Liver (tissue), 9 donors: ENCODE measurements around the gene NEK5. TPM values are rescaled to one million over a fixed set of nuclear protein-coding genes. Genes with fewer than 3 reads are reported as not detected.

Experiments
- DNase-seq: peaks from one replicate; pipeline ENCODE4 v3.0.0-alpha.2; 2017; ENCODE audit warnings: low spot score
- H3K27ac ChIP-seq, 2 donors: one replicate each; pipeline ENCODE4 v1.7.0; 2013; ENCODE audit warnings: inconsistent platforms in 2 of 2, low read length in 2 of 2, control low read depth in 1 of 2, low read depth in 1 of 2, mild to moderate bottlenecking in 1 of 2
- H3K27me3 ChIP-seq, 4 donors: one replicate each; pipeline versions ENCODE4 v1.6.1 to v1.7.0; 2013; ENCODE audit warnings: low read length in 3 of 4, inconsistent platforms in 1 of 4, mild to moderate bottlenecking in 1 of 4, moderate library complexity in 1 of 4; ENCODE audit not compliant: control insufficient read depth in 4 of 4, insufficient read depth in 4 of 4
- H3K36me3 ChIP-seq, 4 donors: one replicate each; pipeline versions ENCODE4 v1.6.1 to v1.7.0; 2013; ENCODE audit warnings: low read length in 3 of 4, mild to moderate bottlenecking in 3 of 4, low read depth in 1 of 4, moderate library complexity in 1 of 4; ENCODE audit not compliant: control insufficient read depth in 4 of 4, insufficient read depth in 3 of 4
- H3K4me1 ChIP-seq, 4 donors: one replicate each; pipeline versions ENCODE4 v1.6.1 to v1.7.0; 2013; ENCODE audit warnings: low read length in 3 of 4, mild to moderate bottlenecking in 3 of 4, moderate library complexity in 1 of 4; ENCODE audit not compliant: control insufficient read depth in 4 of 4, insufficient read depth in 4 of 4
- H3K4me3 ChIP-seq, 3 donors: one replicate each; pipeline versions ENCODE4 v1.6.1 to v1.7.0; 2013; ENCODE audit warnings: low read length in 3 of 3, control low read depth in 1 of 3, low read depth in 1 of 3, mild to moderate bottlenecking in 1 of 3
- H3K9ac ChIP-seq, 2 donors: one replicate each; pipeline ENCODE4 v1.7.0; 2013; ENCODE audit warnings: low read length in 2 of 2, mild to moderate bottlenecking in 2 of 2, moderate library complexity in 2 of 2, control low read depth in 1 of 2, low read depth in 1 of 2
- H3K9me3 ChIP-seq, 4 donors: one replicate each; pipeline versions ENCODE4 v1.6.1 to v1.7.0; 2013; ENCODE audit warnings: low read length in 3 of 4; ENCODE audit not compliant: control insufficient read depth in 4 of 4
- CTCF ChIP-seq: fragments of 150-350 bp; IDR thresholded peaks from 2 replicates; pipeline ENCODE4 v1.5.1; 2017; ENCODE audit warnings: improper control_type of control experiment, low read depth, low read length; ENCODE audit not compliant: missing input control
- EGR1 ChIP-seq, 2 donors: IDR thresholded peaks; 2 replicates each; pipeline ENCODE4 v1.6.1; 2016 to 2018; ENCODE audit warnings: antibody characterized with exemption in 2 of 2, low read depth in 2 of 2
- FOXA1 ChIP-seq: IDR thresholded peaks from 2 replicates; pipeline ENCODE4 v1.6.1; 2016; ENCODE audit warnings: antibody characterized with exemption
- FOXA2 ChIP-seq: IDR thresholded peaks from 2 replicates; pipeline ENCODE4 v1.6.1; 2016; ENCODE audit warnings: antibody characterized with exemption
- GABPA ChIP-seq, 2 donors: IDR thresholded peaks in 1 of 2; conservative IDR thresholded peaks in 1 of 2; 2 replicates each; pipeline ENCODE4 v1.6.1; 2016; ENCODE audit warnings: antibody characterized with exemption in 2 of 2, mild to moderate bottlenecking in 1 of 2, moderate library complexity in 1 of 2
- HNF4A ChIP-seq, 2 donors: conservative IDR thresholded peaks; 2 replicates each; pipeline ENCODE4 v1.6.1; 2016; ENCODE audit warnings: antibody characterized with exemption in 2 of 2, mild to moderate bottlenecking in 2 of 2
- HNF4G ChIP-seq: IDR thresholded peaks from 2 replicates; pipeline ENCODE4 v1.6.1; 2016; ENCODE audit warnings: antibody characterized with exemption
- JUND ChIP-seq, 2 donors: IDR thresholded peaks; 2 replicates each; pipeline ENCODE4 v1.6.1; 2016; ENCODE audit warnings: antibody characterized with exemption in 2 of 2
- MAX ChIP-seq: IDR thresholded peaks from 2 replicates; pipeline ENCODE4 v1.6.1; 2016; ENCODE audit warnings: antibody characterized with exemption
- NR2F2 ChIP-seq: IDR thresholded peaks from 2 replicates; pipeline ENCODE4 v1.6.1; 2016; ENCODE audit warnings: antibody characterized with exemption
- RAD21 ChIP-seq, 2 donors: IDR thresholded peaks; 2 replicates each; pipeline ENCODE4 v1.6.1; 2016; ENCODE audit warnings: antibody characterized with exemption in 2 of 2, mild to moderate bottlenecking in 2 of 2
- REST ChIP-seq: IDR thresholded peaks from 2 replicates; pipeline ENCODE4 v1.6.1; 2016; ENCODE audit warnings: antibody characterized with exemption, mild to moderate bottlenecking
- RXRA ChIP-seq, 2 donors: IDR thresholded peaks; 2 replicates each; pipeline ENCODE4 v1.6.1; 2017 to 2018; ENCODE audit warnings: antibody characterized with exemption in 2 of 2, mild to moderate bottlenecking in 1 of 2
- SP1 ChIP-seq: IDR thresholded peaks from 2 replicates; pipeline ENCODE4 v1.6.1; 2018; ENCODE audit warnings: antibody characterized with exemption, mild to moderate bottlenecking
- TAF1 ChIP-seq: conservative IDR thresholded peaks from 2 replicates; pipeline ENCODE4 v1.6.1; 2016; ENCODE audit warnings: antibody characterized with exemption, mild to moderate bottlenecking
- YY1 ChIP-seq: IDR thresholded peaks from 2 replicates; pipeline ENCODE4 v1.6.1; 2016; ENCODE audit warnings: antibody characterized with exemption, mild to moderate bottlenecking
- ZBTB33 ChIP-seq: IDR thresholded peaks from 2 replicates; pipeline ENCODE4 v1.6.1; 2016; ENCODE audit warnings: antibody characterized with exemption
- WGBS: extraction: QIAGEN DNeasy Blood & Tissue Kit; methylation state at CpG from one replicate; pipeline ENCODE4 v1.1.7; 2013; 5-methylcytosine and 5-hydroxymethylcytosine counted together
- polyA plus RNA-seq, 2 donors: library from polyadenylated mRNA; stranded (reverse) in 1 of 2; unstranded in 1 of 2; fragments of 200-250 nt in 1 of 2; fragments of >200 nt in 1 of 2; fragmentation: Nextera tagmentation in 1 of 2; extraction: Ambion mirVana in 1 of 2; gene quantifications; one replicate each; pipeline versions ENCODE4 v1.2.1 to v1.2.3, GENCODE V29; 2013 to 2015
- total RNA-seq, 2 donors: library from RNA; depleted of rRNA; stranded (reverse); fragments of >200 nt; gene quantifications; one replicate each; pipeline ENCODE4 v1.2.3, GENCODE V29; 2014
- TF ChIP-seq, protein P1 (sequence below): IDR thresholded peaks from 2 replicates; pipeline ENCODE4 v1.6.1; 2016; ENCODE audit warnings: antibody characterized with exemption
- donor health status: healthy.
- donor health status: healthy.
- donor health status: healthy.
- donor health status: healthy.
- donor health status: healthy.

Gene NEK5
- total and polyA plus RNA-seq, 4 donors: 0.08 to 0.63 (median 0.23) TPM; not detected in 1

GRCh38 chr13:52156724-52157261 is 27.9 kb upstream of the NEK5 start:
- H3K27me3 ChIP-seq: no peaks in the 10 kb centered on the region
- no peaks in the 10 kb centered on the region for H3K9me3 ChIP-seq
- peaks cover 0 to 17% (median 4%) of the 10 kb centered on the region in 4 donors for H3K4me1 ChIP-seq
- no peaks in the 10 kb centered on the region for H3K36me3 ChIP-seq
- H3K27ac ChIP-seq: no peak overlapping the region
- no peak overlapping the region for H3K9ac ChIP-seq
- WGBS: 75% methylated on average over 1 of the region's 1 CpG
- no peak overlapping the region for H3K4me3 ChIP-seq
- no peak for TF ChIP-seq RXRA (IDR thresholded peaks at IDR 0.05)
- no peak for TF ChIP-seq MAX
- no peak for TF ChIP-seq RAD21 (IDR thresholded peaks at IDR 0.05)
- TF ChIP-seq, protein P1, sequence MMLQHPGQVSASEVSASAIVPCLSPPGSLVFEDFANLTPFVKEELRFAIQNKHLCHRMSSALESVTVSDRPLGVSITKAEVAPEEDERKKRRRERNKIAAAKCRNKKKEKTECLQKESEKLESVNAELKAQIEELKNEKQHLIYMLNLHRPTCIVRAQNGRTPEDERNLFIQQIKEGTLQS: no peak
- DNase-seq: no peak

GRCh38 chr13:52155177-52155576 is 26.3 kb upstream of the NEK5 start:
- H3K9ac ChIP-seq: no peak overlapping the region
- H3K9me3 ChIP-seq: no peaks in the 10 kb centered on the region
- H3K27me3 ChIP-seq: no peaks in the 10 kb centered on the region
- H3K4me3 ChIP-seq: no peak overlapping the region
- WGBS: 95% methylated on average over 1 of the region's 1 CpG
- TF ChIP-seq TAF1 (no peak), CTCF (no peak), EGR1 (IDR thresholded peaks at IDR 0.05; ENCODE audit: low read depth in 2 of 2) (no peak), JUND (IDR thresholded peaks at IDR 0.05) (no peak), RXRA (IDR thresholded peaks at IDR 0.05) (no peak), RAD21 (IDR thresholded peaks at IDR 0.05) (no peak), YY1 (no peak), FOXA2 (no peak), ZBTB33 (no peak), HNF4G (no peak), FOXA1 (no peak), NR2F2 (no peak), SP1 (no peak), REST (no peak), GABPA (IDR thresholded peaks at IDR 0.05 in 1 of 2, conservative IDR thresholded peaks at IDR 0.05 in 1 of 2) (no peak), HNF4A (conservative IDR thresholded peaks at IDR 0.05) (no peak), MAX (no peak)
- TF ChIP-seq, protein P1: no peak
- peaks cover 0 to 9% (median 5%) of the 10 kb centered on the region in 4 donors for H3K36me3 ChIP-seq
- H3K4me1 ChIP-seq: peaks cover 0 to 12% (median 4%) of the 10 kb centered on the region in 4 donors
- H3K27ac ChIP-seq: no peak overlapping the region
- DNase-seq: no peak
